ENCODE results near the gene CDK6. TPM values are rescaled to one million over a fixed set of nuclear protein-coding genes. Genes with fewer than 3 reads are reported as not detected.

The CDK6 gene
- total RNA-seq, 2 donors from 2014 or later: 28.5 to 36.6 TPM

- Histone ChIP-seq H3K4me1 (ENCODE audit: control insufficient read depth, insufficient read depth, low read length) (no peaks in the 10 kb centered on the region), H3K9ac (ENCODE audit: extremely low read depth, low read length, poor library complexity, severe bottlenecking) (no peak overlapping the region), H3K9me3 (ENCODE audit: control insufficient read depth, low read length) (peaks cover 12% of the 10 kb centered on the region), H3K27me3 (ENCODE audit: control insufficient read depth, insufficient read depth, low read length, poor library complexity, severe bottlenecking) (no peaks in the 10 kb centered on the region), H3K36me3 (ENCODE audit: control insufficient read depth, insufficient read depth, low read length) (peaks cover 17% of the 10 kb centered on the region), H3K4me3 (ENCODE audit: low read length) (no peak overlapping the region), H3K27ac (ENCODE audit: low read depth, low read length) (no peak overlapping the region)
- Mint-ChIP-seq H3K27ac (no peak overlapping the region), H3K36me3 (ENCODE audit: low read depth) (peaks cover 15% of the 10 kb centered on the region), H3K27me3 (ENCODE audit: insufficient read depth) (no peaks in the 10 kb centered on the region), H3K9me3 (peaks cover 8% of the 10 kb centered on the region), H3K4me1 (peaks cover 13% of the 10 kb centered on the region), H3K4me3 (no peak overlapping the region)
- 90 to 95% methylated on average over 2 of the region's 2 CpGs for WGBS, 2 experiments (ENCODE audit: insufficient coverage in 1 of 2, insufficient read length in 1 of 2)
- no peak for TF ChIP-seq CTCF (conservative IDR thresholded peaks at IDR 0.05)
- no peak for DNase-seq
Observed at GRCh38 chr7:92622030-92622429, 214.3 kb downstream of the CDK6 start.

- no peak overlapping the region for H3K27ac Mint-ChIP-seq
Observed at GRCh38 chr7:92621561-92622023, 214.8 kb downstream of the CDK6 start.

DNA sequence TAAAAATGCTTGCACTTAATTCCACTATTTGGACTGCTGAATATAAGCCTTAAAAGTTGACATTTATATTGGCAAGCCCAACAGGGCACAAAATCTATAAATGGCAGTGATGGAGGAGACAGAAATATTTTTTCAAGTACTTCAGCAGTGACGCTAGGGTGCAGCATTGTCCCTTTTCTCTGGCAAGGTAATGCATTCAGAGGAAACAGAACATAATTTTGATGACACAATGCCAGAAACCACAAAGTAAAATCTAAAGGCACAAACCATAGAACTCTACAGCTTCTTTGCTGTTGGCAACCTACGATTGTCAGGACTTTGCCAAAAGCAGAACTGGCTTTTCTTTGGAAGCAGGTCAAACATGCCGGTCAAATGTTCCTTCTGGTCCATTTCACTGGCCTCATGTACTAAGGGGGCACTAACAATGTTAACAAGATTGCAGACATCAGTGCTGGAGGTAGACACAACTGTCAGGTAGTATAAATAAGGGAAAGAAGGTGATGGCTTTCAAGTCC, 215.3 kb downstream of the CDK6 start:
- Mint-ChIP-seq H3K36me3 (ENCODE audit: low read depth) (peaks cover 12% of the 10 kb centered on the region), H3K27me3 (ENCODE audit: insufficient read depth) (no peaks in the 10 kb centered on the region), H3K4me1 (peaks cover 16% of the 10 kb centered on the region), H3K27ac (no peak overlapping the region), H3K4me3 (no peak overlapping the region), H3K9me3 (peaks cover 8% of the 10 kb centered on the region)
- H3K27ac ChIP-seq (ENCODE audit: low read depth, low read length): no peak overlapping the region
- no peak overlapping the region for H3K4me3 ChIP-seq (ENCODE audit: low read length)
- H3K4me1 ChIP-seq (ENCODE audit: control insufficient read depth, insufficient read depth, low read length): no peaks in the 10 kb centered on the region
- H3K9me3 ChIP-seq (ENCODE audit: control insufficient read depth, low read length): peaks cover 10% of the 10 kb centered on the region
- peaks cover 21% of the 10 kb centered on the region for H3K36me3 ChIP-seq (ENCODE audit: control insufficient read depth, insufficient read depth, low read length)
- peak; percentile 71 for DNase-seq
- 58 to 79% methylated on average over 3 of the region's 3 CpGs for WGBS, 2 experiments (ENCODE audit: insufficient coverage in 1 of 2, insufficient read length in 1 of 2)
- TF ChIP-seq CTCF (conservative IDR thresholded peaks at IDR 0.05): peak; percentile 80
- H3K9ac ChIP-seq (ENCODE audit: extremely low read depth, low read length, poor library complexity, severe bottlenecking): no peak overlapping the region
- no peaks in the 10 kb centered on the region for H3K27me3 ChIP-seq (ENCODE audit: control insufficient read depth, insufficient read depth, low read length, poor library complexity, severe bottlenecking)

More at GRCh38 chr7:92621561-92622023, 214.8 kb downstream of the CDK6 start:
- H3K4me1 ChIP-seq (ENCODE audit: control insufficient read depth, insufficient read depth, low read length): no peaks in the 10 kb centered on the region
- no peak overlapping the region for H3K27ac ChIP-seq (ENCODE audit: low read depth, low read length)
- H3K27me3 ChIP-seq (ENCODE audit: control insufficient read depth, insufficient read depth, low read length, poor library complexity, severe bottlenecking): no peaks in the 10 kb centered on the region
- peaks cover 14% of the 10 kb centered on the region for H3K36me3 Mint-ChIP-seq (ENCODE audit: low read depth)
- H3K9me3 Mint-ChIP-seq: peaks cover 8% of the 10 kb centered on the region
- H3K36me3 ChIP-seq (ENCODE audit: control insufficient read depth, insufficient read depth, low read length): peaks cover 16% of the 10 kb centered on the region
- no peaks in the 10 kb centered on the region for H3K27me3 Mint-ChIP-seq (ENCODE audit: insufficient read depth)
- DNase-seq: no peak
- H3K9ac ChIP-seq (ENCODE audit: extremely low read depth, low read length, poor library complexity, severe bottlenecking): no peak overlapping the region
- no peak overlapping the region for H3K4me3 Mint-ChIP-seq
- TF ChIP-seq CTCF (conservative IDR thresholded peaks at IDR 0.05): no peak
- peaks cover 15% of the 10 kb centered on the region for H3K4me1 Mint-ChIP-seq
- H3K9me3 ChIP-seq (ENCODE audit: control insufficient read depth, low read length): peaks cover 10% of the 10 kb centered on the region
- 93 to 100% methylated on average over 1 to 2 of the region's 2 CpGs for WGBS, 2 experiments (ENCODE audit: insufficient coverage in 1 of 2, insufficient read length in 1 of 2)
- no peak overlapping the region for H3K4me3 ChIP-seq (ENCODE audit: low read length)
